DMS53 (cell line): Measurements from ENCODE around the gene WLS.
"Not testable (repeated sequence)": the region's sequence is repeated elsewhere in the genome, so short reads cannot be mapped to it uniquely, and the experiment has no call there.

Source experiments
- DNase-seq: peaks from one replicate; lab custom pipeline; 2025; lab: John Stamatoyannopoulos, UW

Gene WLS

GRCh38 chr1:68165665-68166064 lies 66.7 kb downstream of the WLS start:
- no peak for DNase-seq

GRCh38 chr1:68164918-68165317 lies 67.4 kb downstream of the WLS start:
- DNase-seq: no peak

- no peak for DNase-seq
Measured at GRCh38 chr1:68163220-68163619, 69.1 kb downstream of the WLS start.

- DNase-seq: peak; percentile 31
Measured at GRCh38 chr1:68162761-68163160, 69.6 kb downstream of the WLS start.

GRCh38 chr1:68161672-68162071 lies 70.7 kb downstream of the WLS start:
- not testable (repeated sequence) for DNase-seq

- not testable (repeated sequence) for DNase-seq
Measured at GRCh38 chr1:68160935-68161334, 71.4 kb downstream of the WLS start.

- no peak for DNase-seq
Measured at GRCh38 chr1:68160021-68160420, 72.3 kb downstream of the WLS start.

GRCh38 chr1:68158837-68159236 lies 73.5 kb downstream of the WLS start:
- no peak for DNase-seq

GRCh38 chr1:68157416-68157815 lies 74.9 kb downstream of the WLS start:
- DNase-seq: no peak

- no peak for DNase-seq
Measured at GRCh38 chr1:68151690-68152089, 80.6 kb downstream of the WLS start.

- DNase-seq: no peak
Measured at GRCh38 chr1:68149907-68150306, 82.4 kb downstream of the WLS start.

GRCh38 chr1:68149110-68149798 lies 83.1 kb downstream of the WLS start:
- no peak for DNase-seq

GRCh38 chr1:68148631-68149030 lies 83.7 kb downstream of the WLS start:
- no peak for DNase-seq

GRCh38 chr1:68147534-68148171 lies 84.7 kb downstream of the WLS start:
- DNase-seq: no peak

- peak; percentile 69 for DNase-seq
Measured at GRCh38 chr1:68145418-68146126, 86.8 kb downstream of the WLS start.

GRCh38 chr1:68144856-68145255 lies 87.5 kb downstream of the WLS start:
- no peak for DNase-seq

GRCh38 chr1:68143633-68144032 lies 88.7 kb downstream of the WLS start:
- DNase-seq: no peak

GRCh38 chr1:68142461-68142860 lies 89.9 kb downstream of the WLS start:
- DNase-seq: no peak

- no peak for DNase-seq
Measured at GRCh38 chr1:68142036-68142435, 90.3 kb downstream of the WLS start.

GRCh38 chr1:68141071-68142021 lies 91.0 kb downstream of the WLS start:
- DNase-seq: no peak

GRCh38 chr1:68140536-68140935 lies 91.8 kb downstream of the WLS start:
- no peak for DNase-seq

- DNase-seq: peak; percentile 15
Measured at GRCh38 chr1:68136187-68136586, 96.1 kb downstream of the WLS start.
